Activated CD8-positive, alpha-beta memory T cell treated with anti-CD3 and anti-CD28 coated beads for 4 hours (primary cell): ENCODE measurements around the gene CMBL.
"Not testable (repeated sequence)": the region's sequence is repeated elsewhere in the genome, so short reads cannot be mapped to it uniquely, and the experiment has no call there.

Experiments
- DNase-seq, 2 donors: peaks; one replicate each; pipeline ENCODE4 v3.0.0-alpha.2; 2020; ENCODE audit warnings: low read depth in 2 of 2

Gene CMBL

GRCh38 chr5:10257870-10258269, 49.8 kb downstream of the CMBL start:
- DNase-seq = no peak

GRCh38 chr5:10254686-10255085, 53.0 kb downstream of the CMBL start:
- DNase-seq = no peak

DNA sequence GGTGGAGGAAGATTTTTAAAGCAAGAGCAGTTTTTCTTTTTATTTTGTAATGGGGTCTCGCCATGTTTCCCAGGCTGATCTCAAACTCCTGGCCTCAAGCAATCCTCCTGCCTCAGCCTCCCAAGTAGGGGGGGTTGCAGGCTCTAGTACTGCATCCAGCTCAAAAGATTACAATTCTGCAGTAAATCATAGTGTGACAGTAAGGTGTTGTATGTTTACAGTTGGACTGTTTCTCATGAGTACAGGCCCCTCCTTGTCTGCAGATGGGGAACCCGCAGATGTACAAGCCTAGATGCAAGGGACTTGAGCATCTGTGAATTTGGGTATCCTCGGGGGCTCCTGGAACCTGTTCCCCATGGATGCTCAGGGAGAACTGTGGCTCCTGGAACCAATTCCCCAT, 54.3 kb downstream of the CMBL start:
- DNase-seq = no peak

DNA sequence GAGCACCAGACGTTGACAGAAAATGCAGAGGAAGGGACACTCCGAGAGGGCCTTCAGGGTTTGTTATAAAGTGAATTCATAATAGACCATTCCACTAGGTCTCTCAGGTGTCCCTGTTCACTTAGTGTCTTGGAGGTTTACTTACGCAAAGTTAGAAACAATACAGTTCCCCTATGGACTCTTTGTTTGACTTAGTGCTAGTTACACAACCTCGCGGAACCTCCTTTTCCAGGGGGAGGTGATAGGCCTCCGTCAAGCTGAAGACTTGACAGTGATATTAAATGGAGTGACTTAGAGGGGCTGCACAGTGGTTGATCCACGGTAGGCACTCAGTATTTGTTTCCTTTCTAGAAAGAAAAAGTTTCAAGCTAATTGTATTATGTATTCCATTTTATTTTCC, 56.3 kb downstream of the CMBL start:
- DNase-seq = no peak

DNA sequence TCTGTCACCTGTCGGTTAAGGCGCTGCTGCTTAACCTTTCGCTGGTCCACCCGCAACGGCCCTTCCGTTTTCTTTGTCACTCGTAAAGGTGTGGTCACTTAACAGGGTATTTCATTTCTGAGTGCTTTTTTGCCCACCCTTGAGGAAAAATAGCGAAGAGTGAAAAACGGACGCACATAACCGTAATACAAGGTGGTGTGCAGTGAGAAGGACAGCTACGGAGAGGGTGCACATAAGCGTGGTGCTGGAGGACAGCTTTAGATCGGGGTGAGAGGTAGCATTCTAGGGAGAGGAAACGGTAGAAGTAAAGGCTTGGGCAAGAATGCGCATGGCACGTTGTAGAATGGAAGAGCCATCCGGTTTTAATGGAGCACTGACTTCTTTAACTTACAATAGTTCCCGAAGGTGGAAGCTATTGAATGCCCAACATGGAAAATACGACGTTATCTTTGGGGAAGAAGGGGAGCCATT, 56.9 kb downstream of the CMBL start:
- DNase-seq = no peak

- peak; percentile 81 to 86 for DNase-seq
Measured at GRCh38 chr5:10249948-10250805, 57.5 kb downstream of the CMBL start, which contains the start of gene CCT5. Gene CCT5, plus strand, starts transcription at chr5:10250280. Its CDS starts 61 bp downstream, at chr5:10250341.

DNA sequence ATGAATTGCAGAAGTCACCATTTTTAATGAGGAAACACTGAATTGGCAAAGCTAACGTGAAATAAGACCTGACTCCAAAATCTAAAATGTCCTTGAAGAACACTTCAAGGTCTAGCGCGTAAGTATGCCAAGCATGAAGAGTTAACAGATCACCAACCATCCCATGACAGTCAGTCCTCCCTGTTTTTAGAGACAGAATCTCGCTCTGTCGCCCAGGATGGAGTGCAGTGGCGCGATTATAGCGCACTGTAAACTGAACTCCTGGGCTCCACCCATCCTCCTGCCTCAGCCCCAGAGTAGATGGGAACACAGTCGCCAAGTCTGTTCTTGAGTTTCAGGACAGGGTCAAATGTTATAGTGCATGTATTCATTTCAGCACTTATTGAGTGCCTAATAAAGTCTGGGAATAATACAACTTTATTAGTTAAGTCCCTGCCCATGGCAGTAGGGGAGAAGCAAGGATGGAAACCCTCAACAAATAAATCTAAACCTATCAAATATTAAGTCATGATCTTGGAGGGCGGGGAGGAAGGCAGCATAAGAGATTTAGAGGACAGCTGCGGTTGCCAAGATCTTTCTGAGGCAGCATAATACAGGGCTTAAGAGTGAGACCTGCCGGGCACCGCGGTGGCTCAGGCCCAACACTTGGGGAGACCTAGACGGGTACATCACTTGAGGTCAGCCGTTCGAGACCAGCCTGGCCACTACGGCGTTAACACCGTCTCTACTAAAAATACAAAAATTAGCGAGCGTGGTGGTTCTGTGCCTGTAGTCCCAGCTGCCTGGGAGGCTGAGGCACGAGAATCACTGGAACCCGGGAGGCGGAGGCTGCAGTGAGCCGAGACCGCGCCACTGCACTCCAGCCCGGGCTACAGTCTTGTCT, 59.1 kb downstream of the CMBL start:
- DNase-seq = no peak

GRCh38 chr5:10247217-10247616, 60.5 kb downstream of the CMBL start:
- DNase-seq = not testable (repeated sequence)

GRCh38 chr5:10246761-10247160, 60.9 kb downstream of the CMBL start:
- no peak for DNase-seq

DNA sequence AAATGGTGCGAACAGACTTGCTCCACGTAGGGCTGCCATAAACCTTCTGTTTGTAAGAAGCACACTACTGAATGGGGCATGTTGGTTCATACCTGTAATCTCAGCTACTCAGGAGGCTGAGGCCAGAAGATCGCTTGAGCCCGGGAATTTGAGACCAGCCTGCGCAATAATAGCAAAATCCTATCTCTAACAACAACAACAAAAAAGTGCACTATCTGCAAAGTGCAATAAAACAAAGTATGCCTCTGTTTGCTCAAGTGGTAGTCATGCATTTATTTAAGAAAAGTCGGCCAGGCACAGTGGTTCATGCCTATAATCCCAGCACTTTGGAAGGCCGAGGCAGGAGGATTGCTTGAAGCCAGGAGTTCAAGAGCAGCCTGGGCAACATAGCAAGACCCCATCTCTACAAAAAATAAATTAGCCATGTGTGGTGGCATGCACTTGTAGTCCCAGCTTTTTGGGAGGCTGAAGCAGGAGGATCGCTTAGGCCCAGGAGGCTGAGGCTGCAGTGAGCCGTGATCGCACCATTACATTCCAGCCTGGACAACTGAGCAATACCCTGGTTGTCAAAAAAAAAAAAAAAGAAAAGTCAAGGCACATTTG, 63.3 kb downstream of the CMBL start:
- no peak for DNase-seq

- DNase-seq = no peak
Measured at GRCh38 chr5:10243660-10244240, 64.0 kb downstream of the CMBL start.

- DNase-seq = no peak
Measured at GRCh38 chr5:10235350-10235749, 72.4 kb downstream of the CMBL start.

DNA sequence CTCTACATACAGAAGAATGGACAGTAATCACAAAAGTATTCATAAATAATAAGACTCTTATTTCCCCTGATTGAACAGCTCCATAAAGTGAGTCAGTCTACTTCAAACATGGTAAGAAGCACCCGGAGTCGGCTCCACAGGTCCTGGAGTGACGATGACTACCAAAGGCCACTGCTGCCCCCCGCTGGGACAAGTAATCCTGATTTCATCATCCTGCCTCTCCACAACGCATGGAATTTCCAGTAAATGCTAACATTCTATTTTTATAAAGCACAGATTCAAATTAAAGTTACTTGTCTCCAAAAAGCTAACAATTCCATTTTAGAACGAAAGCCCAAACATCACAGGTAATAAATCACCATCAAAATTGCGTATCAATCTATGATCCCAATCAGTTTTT, 74.2 kb downstream of the CMBL start:
- DNase-seq = no peak

- DNase-seq = no peak
Measured at GRCh38 chr5:10233011-10233410, 74.7 kb downstream of the CMBL start.

DNA sequence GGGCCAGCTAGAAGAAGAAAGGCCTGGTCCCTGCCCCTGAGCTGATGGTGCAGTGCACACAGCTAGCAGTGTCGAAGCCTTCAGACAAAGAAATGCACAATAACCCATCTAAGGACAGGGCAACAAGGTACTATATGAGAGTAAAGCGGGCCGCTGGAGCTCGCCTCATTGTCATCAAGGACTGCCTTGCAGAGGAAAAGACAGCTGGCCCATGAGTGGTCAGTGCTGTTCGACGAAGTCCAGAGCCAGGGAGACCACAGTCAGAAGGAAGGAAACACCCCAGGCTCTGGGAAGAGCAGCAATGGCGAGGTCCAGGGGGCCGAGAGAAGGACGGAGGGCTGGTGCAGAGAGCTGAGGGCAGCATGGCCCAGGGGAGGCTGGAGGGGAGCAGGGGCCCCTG, 75.3 kb downstream of the CMBL start:
- no peak for DNase-seq

- no peak for DNase-seq
Measured at GRCh38 chr5:10229306-10230048, 78.2 kb downstream of the CMBL start.

DNA sequence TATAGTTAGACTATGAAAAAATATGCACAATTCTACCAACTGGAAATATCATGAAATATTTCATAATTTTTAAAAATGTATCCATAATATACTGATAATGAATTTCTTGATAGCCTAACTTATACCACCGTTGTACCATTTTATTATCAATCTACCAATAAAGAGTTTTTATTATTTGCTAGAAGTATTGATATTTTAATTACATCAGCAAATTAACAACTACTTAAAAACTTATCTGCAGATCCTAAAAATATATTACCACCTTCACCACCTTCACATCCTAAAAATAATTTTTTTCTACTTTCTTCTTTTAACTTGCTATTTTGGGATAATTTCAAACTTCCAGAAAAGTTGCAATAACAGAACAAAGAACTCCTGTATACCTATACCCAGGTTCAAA, 79.4 kb downstream of the CMBL start:
- no peak for DNase-seq
